K562 (cell line): ENCODE results near the gene ADAMTS6. TPM values are rescaled to one million over a fixed set of nuclear protein-coding genes. Genes with fewer than 3 reads are reported as not detected.

Experiments
- ATF4 ChIP-seq: fragments of 450-650 bp; formaldehyde crosslinking; IDR thresholded peaks from 2 replicates; pipeline ENCODE4 v1.4.0; 2022; ENCODE audit warnings: mild to moderate bottlenecking, moderate library complexity
- BCOR ChIP-seq: fragments of 450-650 bp; IDR thresholded peaks from 2 replicates; pipeline ENCODE4 v1.6.1; 2016
- BRD9 ChIP-seq: fragments of 450-650 bp; IDR thresholded peaks from 2 replicates; pipeline ENCODE4 v1.6.1; 2018; ENCODE audit warnings: low read depth; ENCODE audit not compliant: partially characterized antibody
- BRF1 ChIP-seq: IDR thresholded peaks from 3 replicates; pipeline ENCODE4 v1.6.1; 2011; ENCODE audit warnings: borderline replicate concordance, mild to moderate bottlenecking; ENCODE audit not compliant: insufficient read length; ENCODE audit errors: extremely low read depth
- DPF2 ChIP-seq: fragments of 450-650 bp; IDR thresholded peaks from 2 replicates; pipeline ENCODE4 v1.6.1; 2016
- FOXM1 ChIP-seq, 2 experiments: fragments of 450-650 bp in 1 of 2; sonication (generic) in 1 of 2; formaldehyde crosslinking in 1 of 2; IDR thresholded peaks; 2 replicates each; pipeline versions ENCODE4 v1.6.1 to v1.9.0; 2017 to 2022; ENCODE audit warnings: low read depth in 2 of 2, mild to moderate bottlenecking in 2 of 2, missing genetic modification reagents in 1 of 2, moderate library complexity in 1 of 2
- GABPB1 ChIP-seq: sonication (generic); formaldehyde crosslinking; IDR thresholded peaks from 2 replicates; pipeline ENCODE4 v1.8.0; 2022; ENCODE audit warnings: mild to moderate bottlenecking, missing genetic modification reagents
- HMG20A ChIP-seq: fragments of 450-650 bp; formaldehyde crosslinking; conservative IDR thresholded peaks from 2 replicates; pipeline ENCODE4 v1.4.0; 2020; ENCODE audit warnings: mild to moderate bottlenecking, mixed read lengths
- HNRNPH1 ChIP-seq: fragments of 200-400 bp; formaldehyde crosslinking; optimal IDR thresholded peaks from 2 replicates; pipeline ENCODE3; 2017; ENCODE audit warnings: low read depth, mild to moderate bottlenecking, low read length, moderate library complexity
- KLF1 ChIP-seq: fragments of 450-650 bp; IDR thresholded peaks from 2 replicates; pipeline ENCODE4 v1.6.1; 2016; ENCODE audit warnings: missing genetic modification characterization, missing compliant biosample characterization
- MAFG ChIP-seq: fragments of 450-650 bp; conservative IDR thresholded peaks from 2 replicates; pipeline ENCODE4 v1.6.1; 2016; ENCODE audit warnings: missing genetic modification characterization, missing compliant biosample characterization
- POLR2AphosphoS2 ChIP-seq: IDR thresholded peaks from 2 replicates; pipeline ENCODE4 v1.6.1; 2012; ENCODE audit warnings: low read length, improper control_type of control experiment
- RBFOX2 ChIP-seq: fragments of 200-400 bp; formaldehyde crosslinking; IDR thresholded peaks from 2 replicates; pipeline ENCODE4 v1.6.1; 2017; ENCODE audit warnings: low read depth, mild to moderate bottlenecking, low read length, moderate library complexity
- SAP30 ChIP-seq: fragments of 200-600 bp; sonication (generic); IDR thresholded peaks from 2 replicates; pipeline ENCODE4 v1.6.1; 2012; ENCODE audit warnings: borderline replicate concordance, low read depth, mild to moderate bottlenecking, moderate library complexity, low read length, control low read depth, inconsistent platforms; ENCODE audit not compliant: insufficient read depth, poor library complexity, severe bottlenecking
- STAT6 ChIP-seq: sonication (generic); formaldehyde crosslinking; IDR thresholded peaks from 2 replicates; pipeline ENCODE4 v1.8.1; 2023; ENCODE audit warnings: mild to moderate bottlenecking, missing genetic modification reagents
- TAF9B ChIP-seq: fragments of 450-650 bp; IDR thresholded peaks from 2 replicates; pipeline ENCODE4 v1.6.1; 2018; ENCODE audit warnings: mild to moderate bottlenecking; ENCODE audit not compliant: partially characterized antibody
- TEAD4 ChIP-seq, 2 experiments: sonication (generic) in 1 of 2; formaldehyde crosslinking in 1 of 2; IDR thresholded peaks; 2 replicates each; pipeline versions ENCODE4 v1.6.1 to v1.8.0; 2012 to 2022; ENCODE audit warnings: borderline replicate concordance in 1 of 2, inconsistent platforms in 1 of 2, low read length in 1 of 2, mild to moderate bottlenecking in 1 of 2, missing genetic modification reagents in 1 of 2
- ZNF217 ChIP-seq: sonication (generic); formaldehyde crosslinking; IDR thresholded peaks from 2 replicates; pipeline ENCODE4 v1.8.0; 2022; ENCODE audit warnings: mild to moderate bottlenecking, missing genetic modification reagents
- ZNF274 ChIP-seq: IDR thresholded peaks from 2 replicates; pipeline ENCODE4 v1.6.1; 2011; ENCODE audit warnings: low read depth, mild to moderate bottlenecking, low read length, moderate library complexity, borderline replicate concordance
- polyA plus RNA-seq, 8 experiments: library from polyadenylated mRNA; depleted of rRNA in 4 of 8; stranded (reverse) in 5 of 8; unstranded in 3 of 8; fragments of >200 nt; fragmentation: Nextera tagmentation in 2 of 8; fragmentation: Illumina TruSeq in 1 of 8; extraction: Ambion mirVana in 2 of 8; extraction: Trizol in 1 of 8; gene quantifications; 2 replicates each; pipeline versions ENCODE4 v1.2.1 to v1.2.3, GENCODE V29; 2011 to 2014; ENCODE audit warnings: inconsistent platforms in 1 of 8, missing spikeins in 1 of 8
- total RNA-seq, 7 experiments: library from RNA; depleted of rRNA in 6 of 7; stranded (reverse); fragments of >200 nt in 6 of 7; fragmentation: Illumina TruSeq in 2 of 7; extraction: Trizol in 2 of 7; gene quantifications; 2 replicates each; pipeline versions ENCODE4 v1.2.1 to v1.2.3, GENCODE V29; 2011 to 2021; ENCODE audit warnings: low replicate concordance in 1 of 7
- TF ChIP-seq, protein P1 (sequence below): sonication (generic); formaldehyde crosslinking; IDR thresholded peaks from 2 replicates; pipeline ENCODE4 v1.9.0; 2022; ENCODE audit warnings: mild to moderate bottlenecking, missing genetic modification reagents

ADAMTS6 gene
- total and polyA plus RNA-seq, 9 of the 15 experiments (the other 6 are each of a cell fraction or from before 2014, with no cell fraction given) = 0.57 to 5.3 (median 1.5) TPM

DNA sequence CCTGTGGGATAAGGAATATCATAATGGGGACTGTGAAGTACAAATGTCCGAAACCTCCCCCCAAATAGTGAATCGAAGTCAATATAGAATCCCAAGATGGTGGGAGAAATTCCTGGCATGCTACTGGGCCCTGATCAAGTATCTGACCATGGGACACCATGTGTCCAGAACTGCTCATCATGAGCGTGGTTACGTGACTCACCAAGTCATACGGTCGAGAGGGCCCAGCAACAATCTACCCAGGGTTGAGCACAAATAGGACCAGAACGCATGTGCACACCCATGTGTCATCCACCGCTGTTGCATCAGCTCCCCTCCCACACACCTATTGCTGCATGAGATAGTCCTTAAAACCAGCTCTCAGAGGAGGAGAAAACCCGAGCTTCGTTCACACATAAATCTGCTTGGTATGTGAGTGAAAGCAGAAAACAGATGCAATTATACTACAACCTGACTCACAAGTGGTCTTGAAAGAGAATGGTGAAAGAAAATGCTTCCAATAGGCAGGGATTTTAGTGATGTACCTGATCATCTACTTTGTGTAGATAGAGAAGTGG lies 359.8 kb downstream of the ADAMTS6 start (continued):
- TF ChIP-seq TEAD4 (IDR thresholded peaks at IDR 0.05; ENCODE audit: low read length) = peak; percentile 53; the same call in 1 of the 2 replicates
- TF ChIP-seq TEAD4 (CRISPR knock-in tag; IDR thresholded peaks at IDR 0.05; ENCODE audit: borderline replicate concordance) = no peak; the same call in 1 of the 2 replicates
- no peak for TF ChIP-seq HMG20A (CRISPR knock-in tag)
- TF ChIP-seq ATF4 (CRISPR knock-in tag) = peak; percentile 96
- 0 out of 2 replicates have a peak, but pooled peaks have one; percentile 38 for TF ChIP-seq ZNF217 (CRISPR knock-in tag)
- TF ChIP-seq ZNF274 = no peak
- no peak for TF ChIP-seq HNRNPH1
- TF ChIP-seq MAFG (tag) = no peak
- no peak for TF ChIP-seq STAT6
- no peak; the same call in 1 of the 2 replicates for TF ChIP-seq RBFOX2
- no peak for TF ChIP-seq BCOR
- TF ChIP-seq, protein P1, sequence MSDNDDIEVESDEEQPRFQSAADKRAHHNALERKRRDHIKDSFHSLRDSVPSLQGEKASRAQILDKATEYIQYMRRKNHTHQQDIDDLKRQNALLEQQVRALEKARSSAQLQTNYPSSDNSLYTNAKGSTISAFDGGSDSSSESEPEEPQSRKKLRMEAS = peak; percentile 94
- TF ChIP-seq KLF1 (tag) = no peak
- no peak for TF ChIP-seq POLR2AphosphoS2
- TF ChIP-seq BRD9 = no peak
- peak; percentile 27 for TF ChIP-seq TAF9B
- TF ChIP-seq SAP30 = no peak
- TF ChIP-seq FOXM1 (IDR thresholded peaks at IDR 0.05; ENCODE audit: low read depth) = no peak
- TF ChIP-seq FOXM1 (CRISPR knock-in tag; IDR thresholded peaks at IDR 0.05; ENCODE audit: low read depth) = no peak
- no peak for TF ChIP-seq BRF1
- TF ChIP-seq DPF2 = peak; percentile 69; the same call in 1 of the 2 replicates
- peak; percentile 47; the same call in 1 of the 2 replicates for TF ChIP-seq GABPB1 (CRISPR knock-in tag)
